WTC11 (cell line): Measurements from ENCODE around the gene CIBAR2. TPM values are rescaled to one million over a fixed set of nuclear protein-coding genes. Genes with fewer than 3 reads are reported as not detected.

ENCODE experiments used
- ATAC-seq: fragments of 200-7000 bp; cut with Tn5 transposase; 2 replicates; pipeline ENCODE4 v1.10.0; 2021; ENCODE audit warnings: mild to moderate bottlenecking, moderate library complexity
- CTCF ChIA-PET: fragments of 300-600 bp; sonication (Branson Sonifier 250); formaldehyde crosslinking; loops from one replicate; lab custom pipeline; 2021; ENCODE audit warnings: antibody characterized with exemption; lab: Charles Lee
- POLR2A ChIA-PET: fragments of 350-600 bp; sonication (Branson Sonifier 250); formaldehyde crosslinking; loops from one replicate; lab custom pipeline; 2021; ENCODE audit warnings: antibody characterized with exemption; lab: Charles Lee
- DNase-seq: peaks from one replicate; pipeline ENCODE4 v3.0.0; 2021; ENCODE audit warnings: low spot score
- H3K27ac Mint-ChIP-seq: 2 replicates; pipeline ENCODE4 v1.8.0; 2021; ENCODE audit warnings: mixed read lengths
- H3K27me3 Mint-ChIP-seq: 2 replicates; pipeline ENCODE4 v1.8.0; 2021; ENCODE audit warnings: low read depth, mild to moderate bottlenecking, moderate library complexity, mixed read lengths
- H3K36me3 Mint-ChIP-seq: 2 replicates; pipeline ENCODE4 v1.8.0; 2021; ENCODE audit warnings: mixed read lengths
- H3K4me1 Mint-ChIP-seq: 2 replicates; pipeline ENCODE4 v1.8.0; 2022; ENCODE audit warnings: mixed read lengths
- H3K4me3 Mint-ChIP-seq: 2 replicates; pipeline ENCODE4 v1.8.0; 2021; ENCODE audit warnings: mild to moderate bottlenecking, moderate library complexity, mixed read lengths
- H3K9me3 Mint-ChIP-seq: 2 replicates; pipeline ENCODE4 v1.8.0; 2021; ENCODE audit warnings: mixed read lengths
- AFF4 ChIP-seq: sonication (generic); formaldehyde crosslinking; IDR thresholded peaks from 2 replicates; pipeline ENCODE4 v1.8.1; 2023; ENCODE audit warnings: mild to moderate bottlenecking, missing genetic modification reagents, borderline replicate concordance
- CBFB ChIP-seq: sonication (generic); formaldehyde crosslinking; IDR thresholded peaks from 2 replicates; pipeline ENCODE4 v1.8.1; 2022; ENCODE audit warnings: mild to moderate bottlenecking, low read depth, missing genetic modification reagents
- ELF4 ChIP-seq: sonication (generic); formaldehyde crosslinking; IDR thresholded peaks from 2 replicates; pipeline ENCODE4 v1.8.1; 2022; ENCODE audit warnings: low read depth, mild to moderate bottlenecking, moderate library complexity, missing genetic modification reagents
- FOXJ3 ChIP-seq: sonication (generic); formaldehyde crosslinking; IDR thresholded peaks from 2 replicates; pipeline ENCODE4 v1.9.0; 2021; ENCODE audit warnings: missing genetic modification reagents, mild to moderate bottlenecking, borderline replicate concordance
- FOXK1 ChIP-seq: sonication (generic); formaldehyde crosslinking; IDR thresholded peaks from 2 replicates; pipeline ENCODE4 v1.8.0; 2022; ENCODE audit warnings: mild to moderate bottlenecking, moderate library complexity, missing genetic modification reagents
- FOXP4 ChIP-seq: sonication (generic); formaldehyde crosslinking; IDR thresholded peaks from 2 replicates; pipeline ENCODE4 v1.8.0; 2022; ENCODE audit warnings: mild to moderate bottlenecking, missing genetic modification reagents
- GABPB1 ChIP-seq: sonication (generic); formaldehyde crosslinking; IDR thresholded peaks from 2 replicates; pipeline ENCODE4 v1.8.1; 2023; ENCODE audit warnings: mild to moderate bottlenecking, missing genetic modification reagents
- GRHL2 ChIP-seq: fragments of 250-450 bp; sonication (Bioruptor Pico); IDR thresholded peaks from 2 replicates; pipeline ENCODE4 v1.8.0; 2022; ENCODE audit warnings: mild to moderate bottlenecking, moderate library complexity; ENCODE audit not compliant: insufficient replicate concordance, severe bottlenecking
- KAT7 ChIP-seq: sonication (generic); formaldehyde crosslinking; IDR thresholded peaks from 2 replicates; pipeline ENCODE4 v1.8.1; 2023; ENCODE audit warnings: missing genetic modification reagents, mild to moderate bottlenecking, borderline replicate concordance
- MXD4 ChIP-seq: fragments of 250-450 bp; sonication (Bioruptor Pico); IDR thresholded peaks from 2 replicates; pipeline ENCODE4 v1.8.0; 2021; ENCODE audit warnings: mild to moderate bottlenecking, moderate library complexity, borderline replicate concordance
- MYBL2 ChIP-seq: sonication (generic); formaldehyde crosslinking; IDR thresholded peaks from 2 replicates; pipeline ENCODE4 v1.8.1; 2023; ENCODE audit warnings: mild to moderate bottlenecking, moderate library complexity, missing genetic modification reagents
- NR3C1 ChIP-seq: sonication (generic); formaldehyde crosslinking; conservative IDR thresholded peaks from 2 replicates; pipeline ENCODE4 v1.8.1; 2023; ENCODE audit warnings: low read depth, mild to moderate bottlenecking, missing genetic modification reagents
- TEAD1 ChIP-seq: sonication (generic); formaldehyde crosslinking; IDR thresholded peaks from 2 replicates; pipeline ENCODE4 v1.8.0; 2022; ENCODE audit warnings: mild to moderate bottlenecking, missing genetic modification reagents
- ZNF232 ChIP-seq: sonication (generic); formaldehyde crosslinking; IDR thresholded peaks from 2 replicates; pipeline ENCODE4 v1.8.0; 2022; ENCODE audit warnings: mild to moderate bottlenecking, missing genetic modification reagents
- ZNF263 ChIP-seq: sonication (generic); formaldehyde crosslinking; IDR thresholded peaks from 2 replicates; pipeline ENCODE4 v1.8.1; 2022; ENCODE audit warnings: low read depth, mild to moderate bottlenecking, moderate library complexity, missing genetic modification reagents
- total RNA-seq: library from RNA; stranded (reverse); gene quantifications from 3 replicates; pipeline ENCODE4 v1.2.3, GENCODE V29; 2021
- TF ChIP-seq, protein P1 (sequence below): sonication (generic); formaldehyde crosslinking; IDR thresholded peaks from 2 replicates; pipeline ENCODE4 v1.8.1; 2023; ENCODE audit warnings: mild to moderate bottlenecking, missing genetic modification reagents
- TF ChIP-seq, protein P2 (sequence below): sonication (generic); formaldehyde crosslinking; IDR thresholded peaks from 2 replicates; pipeline ENCODE4 v1.8.1; 2023; ENCODE audit warnings: mild to moderate bottlenecking, moderate library complexity, missing genetic modification reagents
- TF ChIP-seq, protein P3 (sequence below): fragments of 250-450 bp; sonication (Bioruptor Pico); IDR thresholded peaks from 2 replicates; pipeline ENCODE4 v1.8.0; 2021; ENCODE audit warnings: mild to moderate bottlenecking
- TF ChIP-seq, protein P4 (sequence below): sonication (generic); formaldehyde crosslinking; IDR thresholded peaks from 2 replicates; pipeline ENCODE4 v1.8.0; 2022; ENCODE audit warnings: missing genetic modification reagents
- TF ChIP-seq, protein P5 (sequence below): sonication (generic); formaldehyde crosslinking; IDR thresholded peaks from 2 replicates; pipeline ENCODE4 v1.8.1; 2023; ENCODE audit warnings: mild to moderate bottlenecking, missing genetic modification reagents, moderate library complexity

Gene CIBAR2
- total RNA-seq, 1 experiment from 2014 or later: not detected

DNA sequence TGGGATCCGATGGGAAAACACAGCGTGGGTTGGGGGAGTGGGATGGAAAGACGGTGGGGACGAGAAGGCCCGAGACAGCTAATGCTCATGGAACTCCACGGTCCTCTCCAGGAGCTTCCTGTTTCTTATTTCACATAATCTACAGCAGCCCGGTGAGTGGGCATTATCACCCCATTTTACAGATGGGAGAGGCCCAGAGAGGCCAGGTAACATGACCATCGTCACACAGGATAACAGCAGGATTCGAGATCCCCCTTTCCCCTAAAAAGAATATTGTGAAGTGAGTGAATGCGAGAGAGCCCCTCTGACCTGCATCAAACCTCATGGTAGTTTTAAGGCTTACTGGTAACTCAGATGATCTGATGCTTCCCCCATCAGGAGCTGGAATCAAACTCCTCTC, 12.0 kb downstream of the CIBAR2 start:
- TF ChIP-seq MXD4 (CRISPR knock-in tag) (no peak), FOXP4 (CRISPR knock-in tag) (no peak), ELF4 (CRISPR knock-in tag) (no peak), MYBL2 (CRISPR knock-in tag) (no peak), ZNF263 (CRISPR knock-in tag) (no peak), NR3C1 (CRISPR knock-in tag) (no peak), CBFB (no peak), ZNF232 (CRISPR knock-in tag) (no peak), FOXK1 (CRISPR knock-in tag) (no peak), FOXJ3 (no peak), GABPB1 (CRISPR knock-in tag) (no peak), TEAD1 (CRISPR knock-in tag) (no peak), GRHL2 (CRISPR knock-in tag) (no peak), AFF4 (no peak), KAT7 (CRISPR knock-in tag) (no peak)
- TF ChIP-seq, protein P1, sequence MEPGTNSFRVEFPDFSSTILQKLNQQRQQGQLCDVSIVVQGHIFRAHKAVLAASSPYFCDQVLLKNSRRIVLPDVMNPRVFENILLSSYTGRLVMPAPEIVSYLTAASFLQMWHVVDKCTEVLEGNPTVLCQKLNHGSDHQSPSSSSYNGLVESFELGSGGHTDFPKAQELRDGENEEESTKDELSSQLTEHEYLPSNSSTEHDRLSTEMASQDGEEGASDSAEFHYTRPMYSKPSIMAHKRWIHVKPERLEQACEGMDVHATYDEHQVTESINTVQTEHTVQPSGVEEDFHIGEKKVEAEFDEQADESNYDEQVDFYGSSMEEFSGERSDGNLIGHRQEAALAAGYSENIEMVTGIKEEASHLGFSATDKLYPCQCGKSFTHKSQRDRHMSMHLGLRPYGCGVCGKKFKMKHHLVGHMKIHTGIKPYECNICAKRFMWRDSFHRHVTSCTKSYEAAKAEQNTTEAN (CRISPR knock-in tag): no peak
- TF ChIP-seq, protein P2, sequence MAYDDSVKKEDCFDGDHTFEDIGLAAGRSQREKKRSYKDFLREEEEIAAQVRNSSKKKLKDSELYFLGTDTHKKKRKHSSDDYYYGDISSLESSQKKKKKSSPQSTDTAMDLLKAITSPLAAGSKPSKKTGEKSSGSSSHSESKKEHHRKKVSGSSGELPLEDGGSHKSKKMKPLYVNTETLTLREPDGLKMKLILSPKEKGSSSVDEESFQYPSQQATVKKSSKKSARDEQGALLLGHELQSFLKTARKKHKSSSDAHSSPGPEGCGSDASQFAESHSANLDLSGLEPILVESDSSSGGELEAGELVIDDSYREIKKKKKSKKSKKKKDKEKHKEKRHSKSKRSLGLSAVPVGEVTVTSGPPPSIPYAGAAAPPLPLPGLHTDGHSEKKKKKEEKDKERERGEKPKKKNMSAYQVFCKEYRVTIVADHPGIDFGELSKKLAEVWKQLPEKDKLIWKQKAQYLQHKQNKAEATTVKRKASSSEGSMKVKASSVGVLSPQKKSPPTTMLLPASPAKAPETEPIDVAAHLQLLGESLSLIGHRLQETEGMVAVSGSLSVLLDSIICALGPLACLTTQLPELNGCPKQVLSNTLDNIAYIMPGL (CRISPR knock-in tag): no peak
- TF ChIP-seq, protein P3, sequence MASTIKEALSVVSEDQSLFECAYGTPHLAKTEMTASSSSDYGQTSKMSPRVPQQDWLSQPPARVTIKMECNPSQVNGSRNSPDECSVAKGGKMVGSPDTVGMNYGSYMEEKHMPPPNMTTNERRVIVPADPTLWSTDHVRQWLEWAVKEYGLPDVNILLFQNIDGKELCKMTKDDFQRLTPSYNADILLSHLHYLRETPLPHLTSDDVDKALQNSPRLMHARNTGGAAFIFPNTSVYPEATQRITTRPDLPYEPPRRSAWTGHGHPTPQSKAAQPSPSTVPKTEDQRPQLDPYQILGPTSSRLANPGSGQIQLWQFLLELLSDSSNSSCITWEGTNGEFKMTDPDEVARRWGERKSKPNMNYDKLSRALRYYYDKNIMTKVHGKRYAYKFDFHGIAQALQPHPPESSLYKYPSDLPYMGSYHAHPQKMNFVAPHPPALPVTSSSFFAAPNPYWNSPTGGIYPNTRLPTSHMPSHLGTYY (CRISPR knock-in tag): no peak
- TF ChIP-seq, protein P4, sequence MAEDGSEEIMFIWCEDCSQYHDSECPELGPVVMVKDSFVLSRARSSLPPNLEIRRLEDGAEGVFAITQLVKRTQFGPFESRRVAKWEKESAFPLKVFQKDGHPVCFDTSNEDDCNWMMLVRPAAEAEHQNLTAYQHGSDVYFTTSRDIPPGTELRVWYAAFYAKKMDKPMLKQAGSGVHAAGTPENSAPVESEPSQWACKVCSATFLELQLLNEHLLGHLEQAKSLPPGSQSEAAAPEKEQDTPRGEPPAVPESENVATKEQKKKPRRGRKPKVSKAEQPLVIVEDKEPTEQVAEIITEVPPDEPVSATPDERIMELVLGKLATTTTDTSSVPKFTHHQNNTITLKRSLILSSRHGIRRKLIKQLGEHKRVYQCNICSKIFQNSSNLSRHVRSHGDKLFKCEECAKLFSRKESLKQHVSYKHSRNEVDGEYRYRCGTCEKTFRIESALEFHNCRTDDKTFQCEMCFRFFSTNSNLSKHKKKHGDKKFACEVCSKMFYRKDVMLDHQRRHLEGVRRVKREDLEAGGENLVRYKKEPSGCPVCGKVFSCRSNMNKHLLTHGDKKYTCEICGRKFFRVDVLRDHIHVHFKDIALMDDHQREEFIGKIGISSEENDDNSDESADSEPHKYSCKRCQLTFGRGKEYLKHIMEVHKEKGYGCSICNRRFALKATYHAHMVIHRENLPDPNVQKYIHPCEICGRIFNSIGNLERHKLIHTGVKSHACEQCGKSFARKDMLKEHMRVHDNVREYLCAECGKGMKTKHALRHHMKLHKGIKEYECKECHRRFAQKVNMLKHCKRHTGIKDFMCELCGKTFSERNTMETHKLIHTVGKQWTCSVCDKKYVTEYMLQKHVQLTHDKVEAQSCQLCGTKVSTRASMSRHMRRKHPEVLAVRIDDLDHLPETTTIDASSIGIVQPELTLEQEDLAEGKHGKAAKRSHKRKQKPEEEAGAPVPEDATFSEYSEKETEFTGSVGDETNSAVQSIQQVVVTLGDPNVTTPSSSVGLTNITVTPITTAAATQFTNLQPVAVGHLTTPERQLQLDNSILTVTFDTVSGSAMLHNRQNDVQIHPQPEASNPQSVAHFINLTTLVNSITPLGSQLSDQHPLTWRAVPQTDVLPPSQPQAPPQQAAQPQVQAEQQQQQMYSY: no peak
- TF ChIP-seq, protein P5, sequence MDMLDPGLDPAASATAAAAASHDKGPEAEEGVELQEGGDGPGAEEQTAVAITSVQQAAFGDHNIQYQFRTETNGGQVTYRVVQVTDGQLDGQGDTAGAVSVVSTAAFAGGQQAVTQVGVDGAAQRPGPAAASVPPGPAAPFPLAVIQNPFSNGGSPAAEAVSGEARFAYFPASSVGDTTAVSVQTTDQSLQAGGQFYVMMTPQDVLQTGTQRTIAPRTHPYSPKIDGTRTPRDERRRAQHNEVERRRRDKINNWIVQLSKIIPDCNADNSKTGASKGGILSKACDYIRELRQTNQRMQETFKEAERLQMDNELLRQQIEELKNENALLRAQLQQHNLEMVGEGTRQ (CRISPR knock-in tag): no peak
- TF ChIP-seq, all 79 proteins: peak for 0
- CTCF ChIA-PET: interaction anchor here (2.6 kb wide), 1 partner anchor 14 kb away, joined by 9 read pairs; no protein-coding TSS in a partner anchor
- no peak overlapping the region for H3K27ac Mint-ChIP-seq

More for the DNA sequence above, 12.0 kb downstream of the CIBAR2 start:
- no peak for ATAC-seq
- POLR2A ChIA-PET: no interaction called here
- Mint-ChIP-seq H3K4me3 (no peak overlapping the region), H3K27me3 (no peaks in the 10 kb centered on the region; the same call in 1 of the 2 replicates), H3K4me1 (no peaks in the 10 kb centered on the region), H3K9me3 (no peaks in the 10 kb centered on the region), H3K36me3 (no peaks in the 10 kb centered on the region)
- no peak for DNase-seq
